ENCODE measurements around the gene ENC1. TPM values are rescaled to one million over a fixed set of nuclear protein-coding genes. Genes with fewer than 3 reads are reported as not detected.
A peak's percentile ranks its signal among the peaks of the same experiment; 100 is the strongest.
"Not testable (repeated sequence)": the region's sequence is repeated elsewhere in the genome, so short reads cannot be mapped to it uniquely, and the experiment has no call there.

The ENC1 gene
- total RNA-seq, 2 donors from 2014 or later = 34.0 to 116 TPM

DNA sequence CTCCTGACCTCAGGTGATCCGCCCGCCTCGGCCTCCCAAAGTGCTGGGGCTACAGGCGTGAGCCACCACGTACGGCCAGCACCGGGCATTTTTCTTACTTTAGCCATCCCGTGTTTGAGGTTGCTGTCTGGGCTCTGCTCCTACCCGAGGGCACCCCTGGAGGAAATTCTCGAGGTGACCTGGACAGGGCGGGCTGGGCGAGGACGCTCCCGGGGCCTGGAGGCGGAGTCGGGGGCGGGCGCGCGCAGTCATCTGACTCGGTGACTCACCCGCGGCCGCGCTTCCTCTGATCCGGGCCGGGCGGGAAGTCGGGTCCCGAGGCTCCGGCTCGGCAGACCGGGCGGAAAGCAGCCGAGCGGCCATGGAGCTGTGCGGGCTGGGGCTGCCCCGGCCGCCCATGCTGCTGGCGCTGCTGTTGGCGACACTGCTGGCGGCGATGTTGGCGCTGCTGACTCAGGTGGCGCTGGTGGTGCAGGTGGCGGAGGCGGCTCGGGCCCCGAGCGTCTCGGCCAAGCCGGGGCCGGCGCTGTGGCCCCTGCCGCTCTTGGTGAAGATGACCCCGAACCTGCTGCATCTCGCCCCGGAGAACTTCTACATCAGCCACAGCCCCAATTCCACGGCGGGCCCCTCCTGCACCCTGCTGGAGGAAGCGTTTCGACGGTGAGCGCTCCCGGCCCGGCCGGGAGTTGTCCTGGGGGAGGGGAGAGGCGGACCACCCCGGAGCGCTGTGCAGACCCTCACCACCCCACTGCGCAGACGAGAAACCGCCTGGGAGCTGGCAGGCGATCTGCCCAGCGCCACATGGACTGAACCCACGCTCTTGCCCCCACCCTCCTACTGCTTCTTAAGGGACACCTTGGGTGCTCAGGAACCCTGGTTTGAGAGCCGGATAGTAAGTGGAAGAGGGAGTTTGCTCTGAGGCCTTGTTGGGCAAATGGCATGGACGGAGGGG, 44.6 kb upstream of the ENC1 start, which contains the start of gene HEXB:
HEXB (plus strand) TSS at position 334 of the 952 bp plus-strand sequence; CDS start at position 362, 28 bp downstream.
- WGBS, 2 donors = 4 to 20% methylated on average over 12 to 63 of the region's 78 CpGs
- intact Hi-C loops (cut with DNase I) = no loop called here

DNA sequence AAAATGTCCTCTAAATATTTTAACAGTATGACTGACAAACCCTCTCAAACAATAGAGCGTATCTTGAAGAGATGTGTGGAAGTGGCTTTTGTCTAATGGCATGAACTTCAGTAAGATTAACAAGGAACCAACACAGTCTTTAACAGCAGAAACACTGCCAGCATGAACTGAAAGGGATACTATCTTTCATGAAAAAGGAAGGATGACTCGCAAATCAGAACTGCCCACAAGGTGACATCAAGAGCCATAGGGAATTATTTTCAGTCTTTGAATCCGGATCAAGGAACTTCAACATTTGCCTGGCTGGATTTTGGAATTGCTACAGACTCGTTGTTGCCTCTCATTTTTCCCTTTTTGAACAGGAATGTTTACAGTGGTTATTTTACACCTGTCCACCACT, 39.4 kb upstream of the ENC1 start:
- Histone ChIP-seq H3K27me3 (no peaks in the 10 kb centered on the region), H3K4me1 (no peaks in the 10 kb centered on the region), H3K4me3 (no peak overlapping the region), H3K36me3 (replicated peaks in 1 of 2; ENCODE audit: insufficient read depth in 1 of 2, low read depth in 2 of 2) (no peaks in the 10 kb centered on the region), H3K9me3 (no peaks in the 10 kb centered on the region), H3K27ac (no peak overlapping the region)
- WGBS, 2 donors = 72 to 73% methylated on average over 4 of the region's 4 CpGs
- intact Hi-C loops (cut with DNase I) = no loop called here
- TF ChIP-seq, protein P1, sequence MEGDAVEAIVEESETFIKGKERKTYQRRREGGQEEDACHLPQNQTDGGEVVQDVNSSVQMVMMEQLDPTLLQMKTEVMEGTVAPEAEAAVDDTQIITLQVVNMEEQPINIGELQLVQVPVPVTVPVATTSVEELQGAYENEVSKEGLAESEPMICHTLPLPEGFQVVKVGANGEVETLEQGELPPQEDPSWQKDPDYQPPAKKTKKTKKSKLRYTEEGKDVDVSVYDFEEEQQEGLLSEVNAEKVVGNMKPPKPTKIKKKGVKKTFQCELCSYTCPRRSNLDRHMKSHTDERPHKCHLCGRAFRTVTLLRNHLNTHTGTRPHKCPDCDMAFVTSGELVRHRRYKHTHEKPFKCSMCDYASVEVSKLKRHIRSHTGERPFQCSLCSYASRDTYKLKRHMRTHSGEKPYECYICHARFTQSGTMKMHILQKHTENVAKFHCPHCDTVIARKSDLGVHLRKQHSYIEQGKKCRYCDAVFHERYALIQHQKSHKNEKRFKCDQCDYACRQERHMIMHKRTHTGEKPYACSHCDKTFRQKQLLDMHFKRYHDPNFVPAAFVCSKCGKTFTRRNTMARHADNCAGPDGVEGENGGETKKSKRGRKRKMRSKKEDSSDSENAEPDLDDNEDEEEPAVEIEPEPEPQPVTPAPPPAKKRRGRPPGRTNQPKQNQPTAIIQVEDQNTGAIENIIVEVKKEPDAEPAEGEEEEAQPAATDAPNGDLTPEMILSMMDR (IDR thresholded peaks at IDR 0.05) = no peak
- no peak for TF ChIP-seq POLR2A (IDR thresholded peaks at IDR 0.05)
- ATAC-seq (no peak), DNase-seq (no peak)

More for the DNA sequence above, 44.6 kb upstream of the ENC1 start, which contains the start of gene HEXB:
- no peaks in the 10 kb centered on the region for H3K9me3 ChIP-seq
- peaks cover 15% of the 10 kb centered on the region for H3K4me1 ChIP-seq
- peak; percentile 93 to 94 (median 93) for TF ChIP-seq POLR2A (IDR thresholded peaks at IDR 0.05)
- TF ChIP-seq, protein P1 (IDR thresholded peaks at IDR 0.05) = peak in 4 of 7 experiments; percentile 18 to 33 (median 26)
- DNase-seq (peak; percentile 91 to 96 (median 94)), ATAC-seq (peak; percentile 96)
- H3K4me3 ChIP-seq = peak within 1 kb of the TSS; percentile 55 to 79
- H3K27ac ChIP-seq = peak within 1 kb of the TSS; percentile 80 to 93 (median 87)
- H3K36me3 ChIP-seq (replicated peaks in 1 of 2; ENCODE audit: insufficient read depth in 1 of 2, low read depth in 2 of 2) = peaks cover 0 to 7% of the 10 kb centered on the region in 2 donors
- no peaks in the 10 kb centered on the region for H3K27me3 ChIP-seq

DNA sequence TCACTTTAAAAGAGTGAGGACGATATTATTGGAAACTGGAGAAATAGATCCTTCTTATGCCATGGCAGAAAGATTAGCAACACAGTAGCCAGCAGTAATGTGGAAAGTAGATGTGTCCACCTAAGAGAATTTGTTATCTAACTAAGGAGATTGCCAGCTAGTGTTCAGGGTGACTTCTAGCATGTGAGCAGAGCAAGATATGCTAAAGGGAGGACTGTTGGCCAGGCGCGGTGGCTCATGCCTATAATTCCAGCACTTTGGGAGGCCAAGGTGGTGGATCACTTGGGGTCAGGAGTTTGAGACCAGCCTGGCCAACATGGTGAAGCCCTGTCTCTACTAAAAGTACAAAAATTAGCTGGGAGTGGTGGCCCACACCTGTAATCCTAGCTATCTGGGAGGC, 38.8 kb upstream of the ENC1 start:
- intact Hi-C loops (cut with DNase I) = not testable (repeated sequence)

DNA sequence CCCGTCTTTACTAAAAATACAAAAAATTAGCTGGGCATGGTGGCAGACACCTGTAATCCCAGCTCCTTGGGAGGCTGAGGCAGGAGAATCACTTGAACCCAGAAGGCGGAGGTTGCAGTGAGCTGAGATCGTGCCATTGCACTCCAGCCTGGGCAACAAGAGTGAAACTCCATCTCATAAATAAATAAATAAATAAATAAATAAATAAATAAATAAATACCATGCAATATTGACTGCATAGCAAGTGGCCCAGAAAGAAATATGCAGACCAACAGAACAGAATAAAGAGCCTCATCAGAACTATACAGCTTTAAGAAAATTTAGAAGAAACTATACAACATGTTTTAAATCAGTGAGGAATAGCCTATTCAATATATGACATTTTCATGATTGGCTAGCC, 37.6 kb upstream of the ENC1 start:
- 82 to 85% methylated on average over 3 of the region's 3 CpGs for WGBS, 2 donors
- H3K4me3 ChIP-seq; H3K4me1 ChIP-seq; H3K36me3 ChIP-seq (replicated peaks in 1 of 2; ENCODE audit: insufficient read depth in 1 of 2, low read depth in 2 of 2); H3K27me3 ChIP-seq; DNase-seq; H3K9me3 ChIP-seq; H3K27ac ChIP-seq; intact Hi-C loops (cut with DNase I); ATAC-seq: not testable (repeated sequence)

More for the DNA sequence above, 38.8 kb upstream of the ENC1 start:
- not testable (repeated sequence) for H3K27ac ChIP-seq; H3K4me1 ChIP-seq; H3K9me3 ChIP-seq; H3K4me3 ChIP-seq; H3K36me3 ChIP-seq (replicated peaks in 1 of 2; ENCODE audit: insufficient read depth in 1 of 2, low read depth in 2 of 2); DNase-seq; H3K27me3 ChIP-seq; ATAC-seq
- 76 to 92% methylated on average over 3 of the region's 3 CpGs for WGBS, 2 donors

DNA sequence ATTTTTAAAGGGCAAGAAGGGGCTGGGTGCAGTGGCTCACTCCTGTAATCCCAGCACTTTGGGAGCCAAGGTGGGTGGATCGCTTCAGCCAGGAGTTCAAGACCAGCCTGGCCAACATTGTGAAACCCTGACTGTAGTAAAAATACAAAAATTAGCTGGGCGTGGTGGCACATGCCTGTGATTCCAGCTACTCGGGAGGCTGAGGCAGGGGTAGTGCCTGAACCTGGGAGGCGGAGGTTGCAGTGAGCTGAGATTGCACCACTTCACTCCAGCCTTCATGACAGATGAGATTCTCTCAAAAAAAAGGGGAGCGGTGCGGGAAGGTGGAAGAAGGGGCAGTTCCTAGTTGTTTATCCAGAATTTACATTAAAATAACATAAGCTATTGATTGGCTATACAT, 35.9 kb upstream of the ENC1 start:
- H3K4me1 ChIP-seq; ATAC-seq; H3K27me3 ChIP-seq; H3K36me3 ChIP-seq (replicated peaks in 1 of 2; ENCODE audit: insufficient read depth in 1 of 2, low read depth in 2 of 2); H3K4me3 ChIP-seq; DNase-seq; H3K9me3 ChIP-seq; H3K27ac ChIP-seq; intact Hi-C loops (cut with DNase I): not testable (repeated sequence)
- WGBS, 2 donors = 89 to 93% methylated on average over 6 of the region's 6 CpGs

DNA sequence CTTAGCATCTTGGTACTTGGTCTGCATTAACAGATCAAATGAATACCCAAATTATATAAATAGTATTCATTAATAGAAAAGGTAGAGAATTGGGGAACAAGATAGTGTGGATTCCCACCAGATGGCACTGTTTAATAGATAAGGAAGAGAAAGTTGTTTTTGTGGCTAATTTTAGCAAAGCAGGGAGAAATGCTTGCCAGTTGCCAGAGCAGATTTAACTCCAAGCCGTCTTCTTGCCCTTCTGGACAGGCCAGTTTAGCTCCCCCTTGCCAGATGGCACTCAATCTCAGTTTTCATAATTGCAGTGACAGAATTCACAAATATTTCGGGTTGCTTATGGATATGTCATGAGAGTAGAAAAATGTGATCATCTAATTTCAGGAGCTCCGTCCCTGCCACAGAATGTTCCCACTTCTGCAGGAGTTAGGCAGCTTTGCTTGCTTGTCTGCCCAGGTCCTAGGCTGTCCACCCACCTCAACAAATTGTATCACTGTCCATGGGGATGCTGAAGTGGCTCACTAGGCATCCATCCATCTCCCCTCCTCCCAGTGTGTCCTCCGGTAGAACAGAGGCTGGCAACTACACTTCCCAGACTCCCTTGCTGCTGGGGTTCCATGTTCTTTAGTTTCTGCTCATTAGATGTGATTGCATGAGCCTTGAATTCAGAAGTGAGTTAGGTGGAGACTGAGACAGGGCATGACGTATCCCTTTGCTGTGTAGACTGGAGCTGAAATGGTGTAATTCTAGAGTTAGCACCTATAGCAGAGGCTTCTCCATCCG, 32.7 kb upstream of the ENC1 start:
- 46 to 53% methylated on average over 6 of the region's 6 CpGs for WGBS, 2 donors
- H3K4me3 ChIP-seq = no peak overlapping the region
- H3K27me3 ChIP-seq = no peaks in the 10 kb centered on the region
- no peaks in the 10 kb centered on the region for H3K9me3 ChIP-seq
- ATAC-seq (peak; percentile 30), DNase-seq (peak in 1 of 4 donors; percentile 14)
- H3K4me1 ChIP-seq = no peaks in the 10 kb centered on the region
- TF ChIP-seq, protein P1 (IDR thresholded peaks at IDR 0.05) = peak in 6 of 7 experiments; percentile 21 to 52 (median 38)
- TF ChIP-seq POLR2A (IDR thresholded peaks at IDR 0.05) = no peak
- peak overlapping the region in 2 of 4 donors; percentile 19 to 25 for H3K27ac ChIP-seq
- H3K36me3 ChIP-seq (replicated peaks in 1 of 2; ENCODE audit: insufficient read depth in 1 of 2, low read depth in 2 of 2) = no peaks in the 10 kb centered on the region
- intact Hi-C loops (cut with DNase I) = no loop called here

All from body of pancreas (tissue), 4 donors.